GM12878 (cell line): Measurements from ENCODE around the gene MAPKAP1.

ENCODE experiments used
- CTCF ChIP-seq, 3 experiments: IDR thresholded peaks in 2 of 3; conservative IDR thresholded peaks in 1 of 3; 2 replicates each; pipeline ENCODE4 v1.5.1; 2011; ENCODE audit warnings: low read depth in 3 of 3, low read length in 3 of 3, mild to moderate bottlenecking in 3 of 3, control low read depth in 2 of 3, moderate library complexity in 2 of 3, inconsistent platforms in 1 of 3, mixed read lengths in 1 of 3; ENCODE audit not compliant: control insufficient read depth in 2 of 3, insufficient read depth in 1 of 3; ENCODE audit errors: extremely low read depth in 1 of 3
- MAX ChIP-seq: IDR thresholded peaks from 2 replicates; pipeline ENCODE4 v1.6.1; 2012; ENCODE audit warnings: low read depth, low read length, improper control_type of control experiment
- MTA3 ChIP-seq: IDR thresholded peaks from 2 replicates; pipeline ENCODE4 v1.6.1; 2012; ENCODE audit warnings: low read length, inconsistent platforms, borderline replicate concordance
- NR2C2 ChIP-seq: IDR thresholded peaks from 2 replicates; pipeline ENCODE4 v1.6.1; 2011; ENCODE audit warnings: borderline replicate concordance, low read depth; ENCODE audit not compliant: control insufficient read depth, insufficient read length
- PBX3 ChIP-seq: IDR thresholded peaks from 2 replicates; pipeline ENCODE4 v1.6.1; 2011; ENCODE audit warnings: mild to moderate bottlenecking, low read depth, low read length, moderate library complexity; ENCODE audit not compliant: insufficient replicate concordance
- SP1 ChIP-seq: IDR thresholded peaks from one replicate; pipeline ENCODE4 v1.6.1; 2011; ENCODE audit warnings: low read depth, low read length
- USF1 ChIP-seq: IDR thresholded peaks from 2 replicates; pipeline ENCODE4 v1.6.1; 2011; ENCODE audit warnings: borderline replicate concordance, low read depth, mild to moderate bottlenecking, moderate library complexity, mixed read lengths, low read length; ENCODE audit not compliant: insufficient read depth; ENCODE audit errors: extremely low read length

- no peak for TF ChIP-seq CTCF (IDR thresholded peaks at IDR 0.05 in 2 of 3, conservative IDR thresholded peaks at IDR 0.05 in 1 of 3; ENCODE audit: control insufficient read depth in 2 of 3, extremely low read depth in 1 of 3, insufficient read depth in 1 of 3, low read depth in 3 of 3, low read length in 3 of 3)
- TF ChIP-seq NR2C2 = no peak
- no peak for TF ChIP-seq SP1
- no peak for TF ChIP-seq USF1
- no peak for TF ChIP-seq PBX3
- no peak for TF ChIP-seq MTA3
- TF ChIP-seq MAX = no peak
These were observed 127.7 kb downstream of the MAPKAP1 start for GRCh38 chr9:125579030-125579932.
